CD4-positive, alpha-beta T cell treated with Interferon gamma for 1 hour (primary cell): ENCODE data around the gene ERC2.

Experiments used
- DNase-seq: peaks from one replicate; pipeline ENCODE4 v3.0.0-alpha.2; 2020

Gene ERC2

DNA sequence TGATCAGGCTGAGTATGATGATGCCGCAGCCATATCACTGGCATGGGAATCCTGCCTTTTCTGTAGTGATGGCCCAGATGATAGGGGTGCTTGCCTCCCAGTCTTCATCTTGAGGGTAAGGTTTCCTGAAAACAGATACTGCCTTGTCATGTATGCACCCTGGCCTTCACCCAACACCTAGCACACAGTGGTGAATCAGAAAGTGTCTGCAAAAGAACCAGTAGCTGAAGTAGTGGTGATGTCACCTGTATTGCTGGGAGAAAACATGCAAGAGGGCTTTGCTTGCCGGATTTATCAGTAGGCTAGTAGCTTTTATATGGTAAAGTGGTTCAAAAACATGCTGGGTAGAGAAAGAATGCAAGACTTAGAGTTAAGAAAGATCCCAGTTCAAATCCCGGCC is 561.4 kb downstream of the ERC2 start:
- DNase-seq = no peak

GRCh38 chr3:55904716-55905115 is 563.6 kb downstream of the ERC2 start:
- no peak for DNase-seq

DNA sequence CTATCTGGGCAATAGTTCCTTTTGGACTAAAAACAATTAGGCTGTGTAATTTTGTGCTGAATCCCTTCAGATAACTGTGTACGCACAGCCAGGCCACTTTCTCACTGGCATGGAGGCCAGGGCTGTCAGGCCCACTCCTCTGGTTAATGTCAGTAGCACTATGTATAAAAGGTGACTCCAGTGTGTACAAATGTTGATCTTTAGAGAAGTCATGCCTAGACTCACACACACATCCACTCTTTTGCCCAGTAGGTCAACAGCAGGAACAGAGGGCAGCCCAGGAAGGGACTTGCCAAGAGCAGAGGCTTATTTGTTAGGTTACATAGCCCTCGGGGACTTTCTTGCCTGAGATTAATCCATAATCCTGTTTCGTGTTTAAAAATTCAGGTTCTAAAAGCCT is 564.6 kb downstream of the ERC2 start:
- DNase-seq = no peak

GRCh38 chr3:55902221-55902900 is 565.9 kb downstream of the ERC2 start:
- no peak for DNase-seq

DNA sequence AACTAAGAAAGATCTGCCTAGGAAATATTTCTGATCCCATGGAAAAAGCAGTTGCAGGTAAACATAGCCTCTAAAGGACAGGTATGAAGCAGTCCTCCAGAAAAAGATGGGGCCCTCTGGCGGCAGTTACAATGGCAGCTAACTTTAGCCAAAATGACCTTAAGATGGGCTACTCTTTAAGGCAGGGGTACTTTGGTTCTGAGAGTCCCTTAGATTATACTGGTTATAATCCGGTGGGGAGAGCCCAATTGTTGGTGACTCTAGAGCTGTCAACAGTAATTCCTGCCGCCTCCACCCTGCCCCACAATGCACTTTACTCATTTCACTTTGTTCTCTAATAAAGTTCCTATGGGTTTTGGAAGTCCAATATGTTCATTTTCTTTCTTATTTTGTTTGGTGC is 568.4 kb downstream of the ERC2 start:
- DNase-seq = no peak

DNA sequence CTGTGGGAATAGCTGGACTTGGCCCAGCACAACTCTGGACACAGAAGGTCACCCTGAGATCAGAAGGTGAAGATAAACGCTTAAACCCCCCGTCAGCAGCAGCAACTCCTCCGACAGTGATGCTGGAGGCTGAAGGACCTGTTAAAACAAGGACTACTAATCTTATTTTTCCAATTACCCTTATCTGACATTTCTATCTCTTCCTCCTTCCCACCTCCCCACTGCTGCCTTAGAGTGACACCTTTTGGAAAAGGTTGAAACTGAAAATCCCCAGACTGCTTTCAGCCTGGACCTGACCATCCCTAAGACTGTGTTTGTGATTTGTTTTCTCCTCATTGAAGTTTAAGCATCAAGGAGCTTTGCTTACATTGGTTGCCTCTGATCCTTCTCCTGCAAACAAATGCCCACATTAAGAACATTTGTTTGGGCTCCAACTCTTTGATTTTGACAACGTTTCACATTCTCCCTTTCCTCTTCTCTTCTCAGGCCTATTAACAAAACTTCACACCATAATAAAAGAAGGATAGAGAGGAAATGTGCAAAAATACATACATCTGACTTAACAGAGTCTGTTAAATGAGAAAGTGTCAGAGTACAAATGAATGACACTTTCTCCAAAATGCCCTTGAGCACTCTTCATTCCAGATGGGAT is 570.6 kb downstream of the ERC2 start:
- no peak for DNase-seq

DNA sequence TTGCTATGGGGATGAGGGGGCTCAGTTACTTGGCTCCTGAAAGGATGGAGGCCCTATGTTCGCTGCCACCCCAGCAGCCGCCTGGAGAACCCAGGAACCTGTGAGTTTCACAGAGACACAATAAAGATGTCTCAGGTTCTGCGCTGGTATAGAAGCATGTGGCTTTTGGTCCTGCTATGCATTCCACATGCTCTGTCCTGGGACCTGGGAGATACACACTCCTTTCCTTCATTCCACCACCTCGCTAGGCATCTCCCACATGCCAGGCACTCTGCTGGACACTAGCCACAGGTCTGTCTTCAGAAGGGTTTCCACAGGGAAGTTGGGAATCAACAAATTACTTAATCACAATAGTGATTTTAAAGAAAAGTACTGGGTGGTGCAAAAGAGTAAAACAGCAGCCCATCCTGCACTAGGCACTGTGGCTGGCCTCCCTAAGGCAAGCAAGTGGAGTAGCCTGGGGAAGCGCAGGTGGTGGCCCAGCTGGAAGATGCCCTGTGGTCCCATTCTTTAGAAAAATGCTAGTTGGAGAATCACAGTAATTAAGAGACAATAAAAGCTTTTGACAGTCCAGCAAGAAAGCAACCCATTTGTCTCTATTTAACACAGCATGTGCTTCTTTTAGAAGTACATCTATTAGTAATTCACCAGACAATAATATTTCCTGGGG is 572.2 kb downstream of the ERC2 start:
- DNase-seq = no peak

DNA sequence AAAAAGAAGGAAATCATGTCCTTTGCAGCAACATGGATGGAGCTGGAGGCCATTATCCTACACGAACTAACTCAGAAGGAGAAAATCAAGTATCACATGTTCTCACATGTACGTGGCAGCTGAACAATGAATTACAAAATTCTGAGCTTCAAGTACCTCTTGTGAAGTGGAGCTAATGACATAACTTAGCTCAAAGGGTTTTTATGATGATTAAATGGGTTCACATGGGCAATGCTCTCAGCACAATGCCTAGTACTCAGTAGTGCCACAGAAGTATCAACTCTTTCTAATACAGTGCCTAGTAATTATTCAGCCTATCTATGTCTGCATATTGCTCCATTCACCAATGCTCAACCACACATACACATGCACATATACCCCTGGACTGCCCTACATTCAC is 573.7 kb downstream of the ERC2 start:
- DNase-seq = no peak

GRCh38 chr3:55893045-55893664 is 575.1 kb downstream of the ERC2 start:
- DNase-seq = no peak

GRCh38 chr3:55891106-55891505 is 577.2 kb downstream of the ERC2 start:
- DNase-seq = no peak

- no peak for DNase-seq
These were observed 579.9 kb downstream of the ERC2 start for GRCh38 chr3:55888282-55888885.

DNA sequence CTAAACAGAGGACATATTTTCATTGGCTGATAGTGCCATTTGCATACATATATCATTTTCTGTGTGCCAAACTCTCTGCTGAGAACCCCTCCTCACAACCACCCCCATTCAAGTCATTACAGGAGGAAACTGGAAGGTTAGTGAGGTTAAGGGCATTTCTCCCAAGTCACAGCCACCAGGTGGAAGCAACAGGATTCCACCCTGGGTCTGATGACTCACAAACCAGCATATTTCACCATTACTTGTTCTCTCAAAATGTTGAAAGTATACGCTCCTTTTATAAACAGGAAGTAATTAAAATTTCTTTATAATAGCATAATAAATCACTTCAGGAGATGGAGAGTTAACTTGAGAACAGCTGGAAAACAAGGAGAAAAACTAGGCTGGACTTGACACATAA is 582.5 kb downstream of the ERC2 start:
- no peak for DNase-seq

DNA sequence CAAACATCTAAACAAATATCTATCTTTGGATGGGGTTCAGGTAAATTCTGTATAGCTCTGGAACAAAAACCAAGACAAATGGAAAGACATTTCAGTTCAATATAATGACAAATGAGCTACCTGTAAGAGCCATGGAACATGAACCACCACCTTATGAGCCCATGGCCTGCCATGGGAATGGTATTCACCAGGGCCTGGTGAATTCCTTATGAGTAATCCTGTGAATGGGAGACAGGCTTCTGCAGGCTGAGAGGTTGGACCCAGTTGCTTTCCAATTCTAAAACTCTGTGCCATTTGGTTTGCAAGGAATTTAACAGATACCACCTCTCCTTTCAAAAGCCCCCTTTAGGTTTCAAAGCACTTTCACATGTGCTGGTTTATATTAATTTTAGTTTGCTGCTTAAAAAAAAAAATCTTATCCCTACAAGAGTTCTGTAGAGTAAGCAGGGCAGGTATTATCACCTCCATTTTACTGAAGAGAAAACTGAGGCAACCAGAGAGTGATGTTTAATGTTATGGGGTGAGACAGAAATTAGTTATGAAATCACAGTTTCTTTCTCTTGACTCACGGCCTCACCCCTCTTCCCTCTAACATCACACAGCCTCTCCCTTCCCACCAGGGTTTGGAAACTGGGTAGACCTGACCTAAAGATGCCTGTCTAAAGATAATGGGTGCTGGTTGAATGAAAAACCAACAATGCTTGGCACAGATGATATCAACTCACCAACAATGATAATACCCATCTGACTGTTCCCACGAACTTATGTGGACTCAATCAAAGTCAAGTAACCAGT is 583.6 kb downstream of the ERC2 start:
- no peak for DNase-seq

DNA sequence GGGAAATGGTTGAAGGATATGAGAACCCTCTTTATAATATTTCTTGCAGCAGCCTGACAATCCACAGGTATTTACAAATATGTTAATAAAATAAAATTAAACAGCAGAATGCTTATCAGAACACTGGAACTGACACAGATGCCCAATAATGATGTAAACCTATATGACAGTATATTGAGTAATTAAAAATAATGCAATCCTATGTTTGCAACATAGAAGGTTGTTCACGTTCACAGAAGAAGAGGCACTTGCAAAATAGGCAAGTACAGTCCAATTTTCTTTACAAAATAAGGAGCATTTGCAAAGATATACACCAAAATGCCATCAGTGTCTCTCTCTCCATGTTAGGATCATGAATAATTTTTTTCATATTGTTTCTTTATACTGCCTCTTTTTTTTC is 584.2 kb downstream of the ERC2 start:
- DNase-seq = no peak

- DNase-seq = no peak
These were observed 586.3 kb downstream of the ERC2 start for GRCh38 chr3:55882006-55882405.

DNA sequence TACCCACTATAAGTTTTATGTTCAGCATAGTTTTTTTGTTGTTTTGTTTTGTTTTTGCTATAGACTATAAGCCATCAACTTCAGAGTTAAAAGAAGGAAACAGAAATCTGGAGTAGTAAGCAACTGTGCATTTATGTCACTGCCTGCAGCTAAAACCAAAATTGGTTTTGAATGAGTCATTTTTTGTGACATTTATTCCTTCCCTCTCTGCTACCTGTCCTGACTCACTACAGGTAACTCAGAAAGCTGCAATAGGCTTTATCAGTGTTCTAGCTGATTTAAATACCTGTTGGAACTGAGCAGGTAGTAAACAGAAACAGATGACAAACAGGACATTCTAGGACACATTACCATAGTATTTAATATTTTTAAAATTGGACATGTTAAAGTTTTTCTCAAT is 587.9 kb downstream of the ERC2 start:
- no peak for DNase-seq

- no peak for DNase-seq
These were observed 588.4 kb downstream of the ERC2 start for GRCh38 chr3:55879901-55880331.

- DNase-seq = no peak
These were observed 590.6 kb downstream of the ERC2 start for GRCh38 chr3:55877703-55878102.

- no peak for DNase-seq
These were observed 591.7 kb downstream of the ERC2 start for GRCh38 chr3:55876560-55876959.

DNA sequence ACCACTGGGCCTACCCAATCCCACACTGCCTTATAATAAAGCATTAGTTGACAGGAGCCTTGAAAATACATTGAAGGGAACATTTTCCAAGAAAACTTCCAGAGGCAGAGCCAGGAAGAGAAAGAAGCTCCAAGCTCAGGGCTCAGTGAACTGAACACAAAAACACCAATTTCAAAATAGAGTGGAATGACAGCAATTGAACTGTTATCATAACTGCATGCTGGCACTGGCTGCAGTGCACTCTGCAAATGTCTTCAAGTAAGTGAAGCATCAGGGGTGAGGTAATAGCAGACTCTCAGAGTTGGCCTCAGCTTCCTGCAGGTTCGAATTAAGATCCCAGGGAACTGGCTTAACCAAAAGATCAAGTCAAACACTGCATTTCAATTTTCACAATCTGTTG is 593.2 kb downstream of the ERC2 start:
- DNase-seq = no peak

GRCh38 chr3:55873523-55874254 is 594.6 kb downstream of the ERC2 start:
- no peak for DNase-seq

- no peak for DNase-seq
These were observed 597.7 kb downstream of the ERC2 start for GRCh38 chr3:55870594-55870993.
